ENCODE results near the gene ARSD. TPM values are rescaled to one million over a fixed set of nuclear protein-coding genes. Genes with fewer than 3 reads are reported as not detected.
"Not testable (repeated sequence)": the region's sequence is repeated elsewhere in the genome, so short reads cannot be mapped to it uniquely, and the experiment has no call there.

The ARSD gene
- total RNA-seq, 1 experiment from 2014 or later: 17.9 TPM

- DNase-seq (ENCODE audit: extremely low read depth, low read depth): no peak
Measured at GRCh38 chrX:2934715-2935710, 5.9 kb upstream of the ARSD start.

GRCh38 chrX:2933125-2933900 is 4.2 kb upstream of the ARSD start:
- DNase-seq (ENCODE audit: extremely low read depth, low read depth): no peak

GRCh38 chrX:2931612-2932011 is 2.5 kb upstream of the ARSD start:
- no peak for DNase-seq (ENCODE audit: extremely low read depth, low read depth)

GRCh38 chrX:2931155-2931554 is 2.0 kb upstream of the ARSD start:
- DNase-seq (ENCODE audit: extremely low read depth, low read depth): no peak

- DNase-seq (ENCODE audit: extremely low read depth, low read depth): peak; percentile 14
Measured at GRCh38 chrX:2928191-2928582, 952 bp downstream of the ARSD start.

- no peak for DNase-seq (ENCODE audit: extremely low read depth, low read depth)
Measured at GRCh38 chrX:2926664-2927275, 2.4 kb downstream of the ARSD start.

GRCh38 chrX:2926255-2926654 is 2.9 kb downstream of the ARSD start:
- DNase-seq (ENCODE audit: extremely low read depth, low read depth): not testable (repeated sequence)

- no peak for DNase-seq (ENCODE audit: extremely low read depth, low read depth)
Measured at GRCh38 chrX:2924151-2924550, 5.0 kb downstream of the ARSD start.

- DNase-seq (ENCODE audit: extremely low read depth, low read depth): no peak
Measured at GRCh38 chrX:2921750-2922149, 7.4 kb downstream of the ARSD start.

- DNase-seq (ENCODE audit: extremely low read depth, low read depth): no peak
Measured at GRCh38 chrX:2921193-2921592, 7.9 kb downstream of the ARSD start.

GRCh38 chrX:2917767-2918166 is 11.4 kb downstream of the ARSD start:
- no peak for DNase-seq (ENCODE audit: extremely low read depth, low read depth)

GRCh38 chrX:2913118-2913517 is 16.0 kb downstream of the ARSD start:
- DNase-seq (ENCODE audit: extremely low read depth, low read depth): no peak

- no peak for DNase-seq (ENCODE audit: extremely low read depth, low read depth)
Measured at GRCh38 chrX:2910109-2910508, 19.0 kb downstream of the ARSD start.

GRCh38 chrX:2908125-2908685 is 20.9 kb downstream of the ARSD start:
- no peak for DNase-seq (ENCODE audit: extremely low read depth, low read depth)

- DNase-seq (ENCODE audit: extremely low read depth, low read depth): no peak
Measured at GRCh38 chrX:2907295-2907694, 21.8 kb downstream of the ARSD start.

- no peak for DNase-seq (ENCODE audit: extremely low read depth, low read depth)
Measured at GRCh38 chrX:2903366-2903765, 25.8 kb downstream of the ARSD start.

- DNase-seq (ENCODE audit: extremely low read depth, low read depth): no peak
Measured at GRCh38 chrX:2902841-2903240, 26.3 kb downstream of the ARSD start.

- DNase-seq (ENCODE audit: extremely low read depth, low read depth): no peak
Measured at GRCh38 chrX:2901367-2902036, 27.6 kb downstream of the ARSD start.

- DNase-seq (ENCODE audit: extremely low read depth, low read depth): no peak
Measured at GRCh38 chrX:2898846-2899512, 30.2 kb downstream of the ARSD start.
